Tibial nerve (tissue), 4 donors: ENCODE results near the gene PRM2.

Source experiments
- CTCF ChIP-seq, 5 experiments: fragments of 200-600 bp in 3 of 5; fragments of 450-650 bp in 2 of 5; sonication (generic) in 3 of 5; IDR thresholded peaks; one replicate each; pipeline ENCODE4 v1.5.1; 2016 to 2019; ENCODE audit warnings: antibody characterized with exemption in 5 of 5, mild to moderate bottlenecking in 3 of 5, moderate library complexity in 2 of 5
- EP300 ChIP-seq, 2 donors: sonication (generic); formaldehyde crosslinking; IDR thresholded peaks; one replicate each; pipeline ENCODE4 v1.6.1; 2017; ENCODE audit warnings: antibody characterized with exemption in 2 of 2, mild to moderate bottlenecking in 1 of 2
- POLR2A ChIP-seq, 2 donors: fragments of 450-650 bp; IDR thresholded peaks; one replicate each; pipeline ENCODE4 v1.6.1; 2017; ENCODE audit warnings: antibody characterized with exemption in 2 of 2, mild to moderate bottlenecking in 2 of 2, moderate library complexity in 2 of 2

DNA sequence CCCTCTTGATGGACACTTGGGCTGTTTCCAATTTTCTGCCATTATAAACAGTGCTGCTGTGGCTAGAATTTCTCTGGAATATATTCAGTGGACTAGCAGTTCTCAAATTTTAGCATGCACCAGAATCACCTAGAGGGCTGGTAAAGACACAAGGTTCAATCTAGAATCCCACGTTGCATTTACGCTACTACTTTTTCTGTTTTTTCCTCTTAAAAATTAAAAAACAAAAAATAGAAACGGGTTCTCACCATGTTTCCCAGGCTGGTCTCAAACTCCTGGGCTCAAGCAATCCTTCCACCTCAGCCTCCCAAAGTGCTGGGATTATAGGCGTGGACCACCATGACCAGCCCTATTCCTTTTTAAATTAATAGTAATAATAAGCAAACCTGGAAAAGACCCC, 19.4 kb upstream of the PRM2 start:
- no peak for TF ChIP-seq CTCF (IDR thresholded peaks at IDR 0.05)
- TF ChIP-seq EP300 (IDR thresholded peaks at IDR 0.05): no peak
- no peak for TF ChIP-seq POLR2A (IDR thresholded peaks at IDR 0.05)
